Mesendoderm (in vitro differentiated cells): Measurements from ENCODE around the gene HMCES.
A peak's percentile ranks its signal among the peaks of the same experiment; 100 is the strongest.

Source experiments
- DNase-seq: peaks from one replicate; pipeline ENCODE4 v3.0.0; 2013
- H2AK5ac ChIP-seq: 2 replicates; pipeline ENCODE4 v1.6.1; 2013; ENCODE audit warnings: low read length, inconsistent platforms
- H2BK120ac ChIP-seq: 2 replicates; pipeline ENCODE4 v1.6.1; 2013; ENCODE audit warnings: low read depth, mild to moderate bottlenecking, low read length, moderate library complexity, mixed read lengths
- H2BK15ac ChIP-seq: replicated peaks from 2 replicates; pipeline ENCODE4 v1.6.1; 2013; ENCODE audit warnings: low read depth, mild to moderate bottlenecking, moderate library complexity
- H2BK5ac ChIP-seq: 2 replicates; pipeline ENCODE4 v1.6.1; 2013; ENCODE audit warnings: low read length, inconsistent platforms
- H3K18ac ChIP-seq: 2 replicates; pipeline ENCODE4 v1.6.1; 2013; ENCODE audit warnings: mild to moderate bottlenecking, low read length, mixed read lengths
- H3K23ac ChIP-seq: one replicate; pipeline ENCODE4 v1.6.1; 2013; ENCODE audit warnings: low read length
- H3K27ac ChIP-seq: 2 replicates; pipeline ENCODE4 v1.5.1; 2013; ENCODE audit warnings: low read depth, mild to moderate bottlenecking, inconsistent platforms, low read length, moderate library complexity
- H3K27me3 ChIP-seq: 2 replicates; pipeline ENCODE4 v1.6.1; 2013; ENCODE audit warnings: low read length, control low read depth, mild to moderate bottlenecking, inconsistent platforms; ENCODE audit not compliant: insufficient read depth, poor library complexity
- H3K36me3 ChIP-seq: 2 replicates; pipeline ENCODE4 v1.6.1; 2013; ENCODE audit warnings: low read length, inconsistent platforms; ENCODE audit not compliant: control insufficient read depth, insufficient read depth
- H3K4ac ChIP-seq: one replicate; pipeline ENCODE4 v1.6.1; 2013; ENCODE audit warnings: low read depth, mild to moderate bottlenecking, low read length, moderate library complexity
- H3K4me1 ChIP-seq: 2 replicates; pipeline ENCODE4 v1.6.1; 2013; ENCODE audit warnings: low read depth, low read length, inconsistent platforms; ENCODE audit not compliant: control insufficient read depth
- H3K4me2 ChIP-seq: 2 replicates; pipeline ENCODE4 v1.6.1; 2013; ENCODE audit warnings: low read length
- H3K4me3 ChIP-seq: 2 replicates; pipeline ENCODE4 v1.5.1; 2013; ENCODE audit warnings: mild to moderate bottlenecking, low read length
- H3K56ac ChIP-seq: one replicate; pipeline ENCODE4 v1.6.1; 2013; ENCODE audit warnings: low read length
- H3K79me1 ChIP-seq: 2 replicates; pipeline ENCODE4 v1.6.1; 2013; ENCODE audit warnings: low read length, inconsistent platforms
- H3K79me2 ChIP-seq: 2 replicates; pipeline ENCODE4 v1.6.1; 2013; ENCODE audit warnings: mild to moderate bottlenecking, low read length; ENCODE audit not compliant: control insufficient read depth, insufficient read depth
- H3K9ac ChIP-seq: 2 replicates; pipeline ENCODE4 v1.6.1; 2013; ENCODE audit warnings: low read length, inconsistent platforms
- H4K5ac ChIP-seq: one replicate; pipeline ENCODE4 v1.6.1; 2013; ENCODE audit warnings: low read length
- H4K8ac ChIP-seq: one replicate; pipeline ENCODE4 v1.6.1; 2013; ENCODE audit warnings: low read depth, mild to moderate bottlenecking, control low read depth, low read length, moderate library complexity
- WGBS: extraction: QIAGEN DNeasy Blood & Tissue Kit; methylation state at CpG from one replicate; pipeline ENCODE4 v1.1.7; 2013; ENCODE audit warnings: low lambda C conversion rate, missing lambda C conversion rate; ENCODE audit not compliant: insufficient coverage; ENCODE audit errors: extremely low coverage; 5-methylcytosine and 5-hydroxymethylcytosine counted together

Gene HMCES

DNA sequence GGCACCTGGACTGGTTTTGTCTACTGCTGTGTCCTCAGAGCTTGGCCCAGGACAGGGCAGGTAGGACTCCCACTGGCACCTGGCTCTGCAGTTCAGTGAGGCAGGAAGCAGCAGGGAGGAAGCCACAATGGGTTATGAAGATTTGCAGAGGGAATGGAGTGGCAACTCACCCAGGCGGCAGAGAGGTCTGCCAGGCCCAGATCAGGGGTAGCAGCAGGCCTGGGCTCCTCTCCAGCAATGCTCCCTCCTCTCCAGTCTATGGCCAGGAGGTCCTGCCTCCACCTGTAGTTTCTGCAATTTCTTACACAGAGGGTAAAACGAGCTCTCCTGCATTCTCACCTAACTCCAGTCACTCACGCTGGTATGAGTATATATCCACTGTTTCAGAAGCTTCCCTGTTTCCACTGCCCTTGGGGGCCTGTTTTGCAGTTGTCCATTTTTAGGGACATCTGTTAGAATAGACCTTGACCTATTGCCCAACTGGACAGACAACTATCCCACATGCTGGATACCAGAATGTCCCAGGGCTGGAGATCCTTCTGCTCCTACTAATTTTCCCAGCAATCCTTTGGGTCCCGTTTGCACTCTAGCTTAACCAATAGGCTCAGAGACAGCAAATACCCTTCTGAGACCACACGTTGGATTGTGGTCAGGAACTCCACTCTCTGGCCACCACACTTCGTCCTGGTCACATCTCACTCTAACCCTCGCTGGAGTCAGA lies 35.2 kb downstream of the HMCES start:
- H3K79me2 ChIP-seq, result peaks cover 3% of the 10 kb centered on the region
- no peak overlapping the region for H4K8ac ChIP-seq
- H3K36me3 ChIP-seq, result no peaks in the 10 kb centered on the region
- H3K4ac ChIP-seq, result no peak overlapping the region
- peaks cover 4% of the 10 kb centered on the region for H3K4me1 ChIP-seq
- peak; percentile 51 for DNase-seq
- WGBS, result no CpG with 5 or more reads among the region's 7 CpGs
- peak overlapping the region; percentile 100 for H3K9ac ChIP-seq
- peak overlapping the region; percentile 99 for H3K56ac ChIP-seq
- no peak overlapping the region for H2BK5ac ChIP-seq
- H3K23ac ChIP-seq, result peak overlapping the region; percentile 19
- H2BK15ac ChIP-seq, result no peak overlapping the region
- peaks cover 5% of the 10 kb centered on the region for H3K79me1 ChIP-seq
- H3K18ac ChIP-seq, result no peak overlapping the region
- H3K27me3 ChIP-seq, result no peaks in the 10 kb centered on the region
- H3K4me2 ChIP-seq, result peak overlapping the region; percentile 58
- no peak overlapping the region for H2BK120ac ChIP-seq
- H2AK5ac ChIP-seq, result peak overlapping the region; percentile 19
- H3K27ac ChIP-seq, result no peak overlapping the region
- H3K4me3 ChIP-seq, result no peak overlapping the region
- H4K5ac ChIP-seq, result no peak overlapping the region

DNA sequence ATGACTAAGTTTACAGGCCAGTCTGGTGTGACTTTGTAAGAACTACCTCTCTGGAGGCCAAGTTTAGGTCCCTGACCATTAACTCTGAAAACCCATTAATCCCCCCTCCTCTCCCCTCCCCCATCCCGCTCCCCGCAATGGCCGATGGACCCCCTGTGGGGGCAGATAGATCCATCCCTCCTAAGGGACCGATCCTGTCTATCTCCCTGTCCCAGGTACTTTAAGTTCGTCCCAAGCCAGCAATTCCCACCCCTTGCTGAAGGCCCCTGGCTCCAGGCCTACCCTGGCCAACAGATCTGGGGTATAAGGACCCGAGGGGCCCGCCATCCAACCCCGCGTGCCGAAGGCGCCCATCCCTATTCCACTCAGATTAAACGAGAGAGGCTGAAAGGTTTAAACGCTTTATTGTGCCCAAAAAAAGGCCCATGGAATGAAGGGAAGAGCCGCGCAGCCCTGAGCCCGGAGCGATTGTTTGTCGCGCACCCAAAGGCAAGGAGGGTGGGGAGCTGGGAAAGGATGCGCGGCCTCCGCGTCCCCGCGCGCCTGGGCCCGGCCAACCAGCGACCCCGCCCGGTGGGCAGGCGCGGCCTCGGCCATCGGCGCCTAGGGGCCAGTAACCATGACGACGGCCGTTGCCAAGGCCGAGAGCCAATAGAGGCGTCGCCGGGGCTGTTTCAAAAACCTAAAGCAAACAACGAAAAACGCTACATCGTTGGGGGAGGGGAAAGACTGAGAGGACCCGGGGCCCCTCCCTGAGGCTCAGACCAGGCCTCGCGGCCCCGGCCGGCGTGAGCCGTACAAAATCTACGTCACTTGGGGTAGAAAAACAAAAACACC lies 35.9 kb downstream of the HMCES start:
- DNase-seq, result peak; percentile 98

DNA sequence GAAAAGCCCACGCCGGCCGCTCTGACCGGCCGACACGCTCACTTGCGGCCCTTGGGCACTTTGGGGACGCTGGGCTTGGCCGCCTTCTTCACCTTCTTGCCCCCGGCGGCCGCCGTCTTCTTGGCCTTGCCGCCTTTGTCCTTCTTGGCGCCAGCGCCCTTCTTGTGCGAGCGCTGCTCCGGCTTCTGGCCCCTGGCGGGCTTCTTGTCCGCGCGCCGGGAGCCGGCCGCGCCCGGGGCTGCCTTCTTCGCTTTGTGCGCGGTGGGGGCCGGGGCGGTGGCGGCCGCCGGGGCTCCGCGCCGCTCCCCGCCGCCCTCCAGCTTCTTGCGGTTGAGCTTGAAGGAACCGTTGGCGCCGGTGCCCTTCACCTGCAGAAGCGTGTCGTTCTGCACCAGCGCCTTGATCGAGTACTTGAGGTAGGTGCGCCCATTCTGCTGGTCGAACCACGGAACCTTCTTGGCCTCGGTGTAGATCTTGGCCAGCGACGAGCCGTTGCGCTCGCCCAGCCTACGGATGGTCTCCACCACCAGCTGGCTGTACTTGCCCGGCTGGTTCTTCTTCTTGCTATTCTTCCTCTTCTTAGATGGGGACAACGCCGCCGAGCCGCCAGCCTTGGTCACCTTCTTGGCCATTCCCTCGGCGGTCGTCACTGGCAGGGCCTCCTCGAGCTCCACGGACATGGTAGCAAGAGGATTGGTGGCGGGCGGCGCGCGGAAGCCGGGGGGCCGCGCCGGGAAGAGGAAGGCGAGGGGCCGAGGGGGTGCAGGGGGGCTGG lies 36.7 kb downstream of the HMCES start:
- H3K4ac ChIP-seq, result peak overlapping the region; percentile 85
- H3K79me2 ChIP-seq, result peaks cover 3% of the 10 kb centered on the region
- H3K56ac ChIP-seq, result peak overlapping the region; percentile 99
- H2BK120ac ChIP-seq, result no peak overlapping the region
- no CpG with 5 or more reads among the region's 80 CpGs for WGBS
- peaks cover 4% of the 10 kb centered on the region for H3K4me1 ChIP-seq
- peak overlapping the region; percentile 41 for H2BK5ac ChIP-seq
- no peak overlapping the region for H4K5ac ChIP-seq
- peak overlapping the region; percentile 58 for H3K4me2 ChIP-seq
- H2AK5ac ChIP-seq, result peak overlapping the region; percentile 35
- H4K8ac ChIP-seq, result peak overlapping the region; percentile 13
- H3K27me3 ChIP-seq, result no peaks in the 10 kb centered on the region
- H3K23ac ChIP-seq, result peak overlapping the region; percentile 92
- peak overlapping the region; percentile 36 for H3K27ac ChIP-seq
- H3K18ac ChIP-seq, result peak overlapping the region; percentile 76
- peak overlapping the region; percentile 93 for H3K4me3 ChIP-seq
- H3K9ac ChIP-seq, result peak overlapping the region; percentile 100
- no peaks in the 10 kb centered on the region for H3K36me3 ChIP-seq
- H2BK15ac ChIP-seq, result no peak overlapping the region
- H3K79me1 ChIP-seq, result peaks cover 5% of the 10 kb centered on the region
- peak; percentile 42 for DNase-seq

More for the DNA sequence above, 35.9 kb downstream of the HMCES start:
- Histone ChIP-seq H2BK15ac (no peak overlapping the region), H4K5ac (no peak overlapping the region), H3K27me3 (no peaks in the 10 kb centered on the region), H2AK5ac (no peak overlapping the region), H3K4ac (peak overlapping the region; percentile 85), H2BK5ac (no peak overlapping the region), H3K36me3 (no peaks in the 10 kb centered on the region), H3K79me2 (peaks cover 3% of the 10 kb centered on the region), H3K9ac (peak overlapping the region; percentile 100), H3K18ac (peak overlapping the region; percentile 76), H3K4me3 (peak overlapping the region; percentile 93), H3K56ac (peak overlapping the region; percentile 99), H3K23ac (peak overlapping the region; percentile 19), H2BK120ac (no peak overlapping the region), H3K4me1 (peaks cover 4% of the 10 kb centered on the region), H4K8ac (no peak overlapping the region), H3K4me2 (peak overlapping the region; percentile 58), H3K79me1 (peaks cover 5% of the 10 kb centered on the region), H3K27ac (no peak overlapping the region)
- WGBS, result no CpG with 5 or more reads among the region's 53 CpGs

DNA sequence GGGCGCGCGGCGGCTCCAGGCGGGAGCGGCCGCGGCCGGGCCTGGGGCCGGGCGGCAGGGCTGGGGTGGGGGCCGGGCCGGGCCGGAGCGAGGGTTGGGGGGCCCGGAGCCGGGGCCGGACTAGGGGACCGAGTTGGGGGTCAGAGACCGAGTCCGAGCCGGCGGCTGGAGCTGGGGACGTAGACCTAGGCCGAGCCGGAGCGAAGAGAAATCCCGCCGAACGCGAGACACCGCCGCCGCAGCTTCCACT lies 37.3 kb downstream of the HMCES start:
- Histone ChIP-seq H3K23ac (no peak overlapping the region), H3K9ac (peak overlapping the region; percentile 74), H2BK15ac (no peak overlapping the region), H3K4me1 (peaks cover 4% of the 10 kb centered on the region), H3K27me3 (no peaks in the 10 kb centered on the region), H3K79me2 (peaks cover 3% of the 10 kb centered on the region), H3K56ac (peak overlapping the region; percentile 99), H2AK5ac (no peak overlapping the region), H3K4ac (peak overlapping the region; percentile 85), H4K5ac (no peak overlapping the region), H3K36me3 (peaks cover 2% of the 10 kb centered on the region), H3K4me2 (no peak overlapping the region), H3K79me1 (peaks cover 5% of the 10 kb centered on the region), H4K8ac (no peak overlapping the region), H2BK5ac (no peak overlapping the region), H3K27ac (no peak overlapping the region), H3K18ac (peak overlapping the region; percentile 76), H2BK120ac (no peak overlapping the region), H3K4me3 (peak overlapping the region; percentile 61)
- no CpG with 5 or more reads among the region's 34 CpGs for WGBS
- no peak for DNase-seq

DNA sequence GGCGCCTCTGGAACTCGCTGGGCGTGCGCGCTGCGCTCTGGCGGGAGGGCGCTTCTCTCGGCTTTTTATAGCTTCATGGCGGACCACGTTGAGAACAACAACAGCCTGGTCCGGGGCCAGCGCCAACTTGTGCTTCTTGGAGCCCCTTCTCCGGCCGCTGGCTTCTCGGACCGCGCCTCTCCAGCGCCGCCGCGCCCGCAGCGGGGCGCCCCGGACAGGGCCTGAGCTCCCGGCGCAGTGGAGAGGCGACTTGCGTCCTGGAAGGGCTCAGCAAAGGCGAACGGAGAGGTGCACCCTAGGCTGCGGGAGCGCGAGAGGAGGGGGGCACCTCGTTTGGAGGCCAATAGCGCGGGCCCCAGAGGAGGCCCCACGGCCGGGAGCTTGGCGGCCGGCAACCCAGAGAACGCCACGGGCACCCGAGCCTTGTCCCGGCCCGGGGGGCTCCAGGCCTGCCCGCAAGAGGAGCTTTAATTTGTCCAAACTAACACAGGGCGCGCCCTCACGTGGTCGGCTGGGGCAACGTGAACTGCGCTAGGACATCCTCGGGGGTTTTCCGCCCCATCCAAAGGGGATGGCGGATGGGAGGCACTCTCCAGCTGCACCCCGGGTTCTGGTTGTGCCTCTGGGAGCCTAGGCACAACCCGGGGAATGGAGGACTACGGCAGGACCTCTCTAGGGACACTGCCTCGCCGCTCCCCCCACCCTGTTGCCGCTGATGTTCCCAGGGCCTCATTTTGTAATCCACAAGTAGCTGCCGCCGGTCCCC lies 37.8 kb downstream of the HMCES start:
- peak overlapping the region; percentile 51 for H3K4me2 ChIP-seq
- no peak overlapping the region for H2AK5ac ChIP-seq
- no peak overlapping the region for H3K4ac ChIP-seq
- peaks cover 4% of the 10 kb centered on the region for H3K4me1 ChIP-seq
- H2BK5ac ChIP-seq, result no peak overlapping the region
- peaks cover 5% of the 10 kb centered on the region for H3K79me1 ChIP-seq
- no peaks in the 10 kb centered on the region for H3K27me3 ChIP-seq
- H4K5ac ChIP-seq, result no peak overlapping the region
- H4K8ac ChIP-seq, result no peak overlapping the region
- H3K36me3 ChIP-seq, result peaks cover 4% of the 10 kb centered on the region
- DNase-seq, result peak; percentile 90
- no peak overlapping the region for H3K23ac ChIP-seq
- H3K56ac ChIP-seq, result peak overlapping the region; percentile 93
- H3K9ac ChIP-seq, result peak overlapping the region; percentile 74
- H3K18ac ChIP-seq, result no peak overlapping the region
- H2BK15ac ChIP-seq, result no peak overlapping the region
- peak overlapping the region; percentile 61 for H3K4me3 ChIP-seq
- H3K79me2 ChIP-seq, result peaks cover 3% of the 10 kb centered on the region
- H3K27ac ChIP-seq, result no peak overlapping the region
- no CpG with 5 or more reads among the region's 65 CpGs for WGBS
- no peak overlapping the region for H2BK120ac ChIP-seq
